Keratinocyte (primary cell): Measurements from ENCODE around the gene MRPS27. TPM values are rescaled to one million over a fixed set of nuclear protein-coding genes. Genes with fewer than 3 reads are reported as not detected.

Experiments used
- DNase-seq: peaks from one replicate; pipeline ENCODE4 v3.0.0-alpha.2; 2011; ENCODE audit warnings: low read depth, missing footprints, low spot score
- FAIRE-seq: peaks from 2 replicates; lab custom pipeline; 2011; peaks lifted over from hg19 to GRCh38; lab: Jason Lieb, UNC
- H2AFZ ChIP-seq: 2 replicates; pipeline ENCODE4 v1.6.0; 2012; ENCODE audit warnings: low read length, control low read depth, inconsistent platforms; ENCODE audit not compliant: control insufficient read depth
- H3K27ac ChIP-seq: 2 replicates; pipeline ENCODE4 v1.5.1; 2011; ENCODE audit warnings: low read length; ENCODE audit not compliant: control insufficient read depth, insufficient read depth
- H3K27me3 ChIP-seq: 3 replicates; pipeline ENCODE4 v1.6.0; 2011; ENCODE audit warnings: low read length; ENCODE audit not compliant: control insufficient read depth, insufficient read depth; ENCODE audit errors: extremely low read depth
- H3K36me3 ChIP-seq, 2 experiments: 2 replicates in 1 of 2; 3 replicates in 1 of 2; pipeline ENCODE4 v1.5.1; 2011; ENCODE audit warnings: low read length in 2 of 2, mild to moderate bottlenecking in 1 of 2; ENCODE audit not compliant: control insufficient read depth in 2 of 2, insufficient read depth in 2 of 2; ENCODE audit errors: extremely low read depth in 1 of 2
- H3K4me1 ChIP-seq: 3 replicates; pipeline ENCODE4 v1.5.1; 2011; ENCODE audit warnings: low read length; ENCODE audit not compliant: control insufficient read depth, insufficient read depth; ENCODE audit errors: extremely low read depth
- H3K4me2 ChIP-seq: 3 replicates; pipeline ENCODE4 v1.6.0; 2011; ENCODE audit warnings: low read depth, low read length; ENCODE audit not compliant: control insufficient read depth, insufficient read depth; ENCODE audit errors: extremely low read depth
- H3K4me3 ChIP-seq, 3 experiments: fragments of 200-600 bp in 1 of 3; sonication (generic) in 1 of 3; 2 replicates in 2 of 3; 3 replicates in 1 of 3; pipeline ENCODE4 v1.5.1; 2011 to 2016; ENCODE audit warnings: low read length in 3 of 3, mild to moderate bottlenecking in 3 of 3, control low read depth in 2 of 3, inconsistent platforms in 1 of 3, low read depth in 1 of 3, mixed read lengths in 1 of 3, mixed run types in 1 of 3, moderate library complexity in 1 of 3; ENCODE audit not compliant: control insufficient read depth in 2 of 3, insufficient read depth in 2 of 3; ENCODE audit errors: extremely low read depth in 1 of 3
- H3K79me2 ChIP-seq: 2 replicates; pipeline ENCODE4 v1.6.0; 2012; ENCODE audit warnings: low read length; ENCODE audit not compliant: control insufficient read depth, insufficient read depth
- H3K9ac ChIP-seq: 3 replicates; pipeline ENCODE4 v1.6.0; 2011; ENCODE audit warnings: low read length; ENCODE audit not compliant: control insufficient read depth, insufficient read depth; ENCODE audit errors: extremely low read depth
- H3K9me1 ChIP-seq: 3 replicates; pipeline ENCODE4 v1.6.0; 2011; ENCODE audit warnings: low read length; ENCODE audit not compliant: control insufficient read depth, insufficient read depth; ENCODE audit errors: extremely low read depth
- H3K9me3 ChIP-seq: 2 replicates; pipeline ENCODE4 v1.5.1; 2012; ENCODE audit warnings: low read depth, low read length; ENCODE audit not compliant: control insufficient read depth
- H4K20me1 ChIP-seq: 3 replicates; pipeline ENCODE4 v1.6.0; 2011; ENCODE audit warnings: low read length; ENCODE audit not compliant: control insufficient read depth, insufficient read depth; ENCODE audit errors: extremely low read depth
- EZH2 ChIP-seq: IDR thresholded peaks from one replicate; pipeline ENCODE4 v1.6.1; 2012; ENCODE audit warnings: inconsistent platforms, mild to moderate bottlenecking, low read length, moderate library complexity
- dilution Hi-C: fragments of 300-500 bp; cut with MboI; formaldehyde crosslinking; loops from one replicate; pipeline ENCODE4 v1.7.0; 2020; ENCODE audit warnings: low sequenced_read_pairs; ENCODE audit not compliant: extremely low pct_ligation_motif_present
- polyA plus RNA-seq, 5 experiments: library from polyadenylated mRNA; depleted of rRNA in 3 of 5; stranded (reverse) in 3 of 5; stranded (forward) in 1 of 5; unstranded in 1 of 5; fragments of >200 nt; gene quantifications; 1 replicate in 1 of 5; 2 replicates in 3 of 5; 3 replicates in 1 of 5; pipeline versions ENCODE4 v1.2.1 to v1.2.3, GENCODE V29; 2011 to 2012; ENCODE audit warnings: missing spikeins in 2 of 5, low read depth in 1 of 5, low replicate concordance in 1 of 5
- TF ChIP-seq, protein P1 (sequence below), 3 experiments: IDR thresholded peaks in 1 of 3; conservative IDR thresholded peaks in 1 of 3; optimal IDR thresholded peaks in 1 of 3; 2 replicates in 2 of 3; 3 replicates in 1 of 3; pipeline versions ENCODE3 to v1.5.1; 2011; ENCODE audit warnings: low read length in 3 of 3, mild to moderate bottlenecking in 3 of 3, moderate library complexity in 2 of 3, control low read depth in 1 of 3, inconsistent platforms in 1 of 3; ENCODE audit not compliant: insufficient read depth in 2 of 3; ENCODE audit errors: extremely low read depth in 1 of 3

The MRPS27 gene
- polyA plus RNA-seq, 1 donor (not counting 4 experiments of a cell fraction or from before 2014, with no cell fraction given), result 98.7 TPM

DNA sequence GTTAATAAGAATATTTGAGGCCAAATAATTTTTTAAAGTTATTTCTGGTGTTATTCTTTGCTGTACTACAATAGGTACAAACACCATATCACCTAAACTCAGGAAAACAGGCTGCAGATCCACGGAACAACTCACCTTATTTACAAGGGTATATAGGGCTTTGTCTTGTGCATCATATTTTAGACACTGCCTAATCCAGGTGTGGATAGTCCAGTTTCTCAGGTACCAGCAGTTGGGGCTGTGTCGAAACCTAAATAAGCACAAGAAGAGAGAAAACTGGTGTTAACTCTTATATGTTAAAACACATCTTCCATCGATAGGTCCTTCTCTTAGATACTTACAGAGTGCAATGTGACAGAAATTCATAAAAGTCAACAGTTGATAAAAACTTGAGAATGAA lies 82.2 kb downstream of the MRPS27 start:
- DNase-seq, result no peak
- FAIRE-seq, result no peak

DNA sequence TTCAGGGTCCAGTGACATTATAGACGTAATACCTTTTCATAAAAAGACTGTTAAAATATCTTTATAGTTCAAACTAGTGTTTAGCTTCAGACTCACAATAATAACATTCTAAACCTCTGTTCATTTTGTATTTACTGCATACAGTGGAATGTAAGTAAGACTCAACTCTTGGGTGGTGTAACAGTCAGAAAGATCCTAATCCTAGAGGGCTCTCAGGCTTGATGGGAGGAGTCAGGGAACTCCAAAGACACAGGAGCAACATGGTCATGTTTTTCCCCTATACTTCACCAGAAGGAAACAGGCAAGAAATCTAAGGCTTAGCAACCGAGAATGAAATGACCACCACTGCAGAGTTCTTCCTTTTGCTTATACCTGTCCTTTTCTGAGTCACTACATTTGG lies 82.6 kb downstream of the MRPS27 start:
- H4K20me1 ChIP-seq, result no peaks in the 10 kb centered on the region

More for the DNA sequence above, 82.2 kb downstream of the MRPS27 start:
- no peaks in the 10 kb centered on the region for H3K36me3 ChIP-seq
- peaks cover 27% of the 10 kb centered on the region for H3K4me1 ChIP-seq
- H3K27ac ChIP-seq, result no peak overlapping the region
- dilution Hi-C loops, result no loop called here
- H4K20me1 ChIP-seq, result no peaks in the 10 kb centered on the region
- TF ChIP-seq EZH2, result no peak
- TF ChIP-seq, protein P1, sequence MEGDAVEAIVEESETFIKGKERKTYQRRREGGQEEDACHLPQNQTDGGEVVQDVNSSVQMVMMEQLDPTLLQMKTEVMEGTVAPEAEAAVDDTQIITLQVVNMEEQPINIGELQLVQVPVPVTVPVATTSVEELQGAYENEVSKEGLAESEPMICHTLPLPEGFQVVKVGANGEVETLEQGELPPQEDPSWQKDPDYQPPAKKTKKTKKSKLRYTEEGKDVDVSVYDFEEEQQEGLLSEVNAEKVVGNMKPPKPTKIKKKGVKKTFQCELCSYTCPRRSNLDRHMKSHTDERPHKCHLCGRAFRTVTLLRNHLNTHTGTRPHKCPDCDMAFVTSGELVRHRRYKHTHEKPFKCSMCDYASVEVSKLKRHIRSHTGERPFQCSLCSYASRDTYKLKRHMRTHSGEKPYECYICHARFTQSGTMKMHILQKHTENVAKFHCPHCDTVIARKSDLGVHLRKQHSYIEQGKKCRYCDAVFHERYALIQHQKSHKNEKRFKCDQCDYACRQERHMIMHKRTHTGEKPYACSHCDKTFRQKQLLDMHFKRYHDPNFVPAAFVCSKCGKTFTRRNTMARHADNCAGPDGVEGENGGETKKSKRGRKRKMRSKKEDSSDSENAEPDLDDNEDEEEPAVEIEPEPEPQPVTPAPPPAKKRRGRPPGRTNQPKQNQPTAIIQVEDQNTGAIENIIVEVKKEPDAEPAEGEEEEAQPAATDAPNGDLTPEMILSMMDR (optimal IDR thresholded peaks at IDR 0.05 in 1 of 3, IDR thresholded peaks at IDR 0.05 in 1 of 3, conservative IDR thresholded peaks at IDR 0.05 in 1 of 3; ENCODE audit: extremely low read depth in 1 of 3, insufficient read depth in 2 of 3, low read length in 3 of 3), result no peak
- H3K4me2 ChIP-seq, result no peak overlapping the region
- H3K9me3 ChIP-seq, result no peaks in the 10 kb centered on the region
- no peak overlapping the region for H2AFZ ChIP-seq
- peaks cover under 1% of the 10 kb centered on the region for H3K9me1 ChIP-seq
- no peaks in the 10 kb centered on the region for H3K27me3 ChIP-seq
- H3K9ac ChIP-seq, result no peak overlapping the region
- H3K79me2 ChIP-seq, result peaks cover 3% of the 10 kb centered on the region
- no peak overlapping the region for H3K4me3 ChIP-seq

More for the DNA sequence above, 82.6 kb downstream of the MRPS27 start:
- DNase-seq (no peak), FAIRE-seq (no peak)
- TF ChIP-seq EZH2, result no peak
- TF ChIP-seq, protein P1 (optimal IDR thresholded peaks at IDR 0.05 in 1 of 3, IDR thresholded peaks at IDR 0.05 in 1 of 3, conservative IDR thresholded peaks at IDR 0.05 in 1 of 3; ENCODE audit: extremely low read depth in 1 of 3, insufficient read depth in 2 of 3, low read length in 3 of 3), result no peak
- Histone ChIP-seq H3K36me3 (no peaks in the 10 kb centered on the region), H3K9ac (no peak overlapping the region), H3K27ac (no peak overlapping the region), H2AFZ (no peak overlapping the region), H3K79me2 (no peaks in the 10 kb centered on the region), H3K9me3 (no peaks in the 10 kb centered on the region), H3K4me1 (peaks cover 32% of the 10 kb centered on the region), H3K4me3 (no peak overlapping the region), H3K9me1 (peaks cover 4% of the 10 kb centered on the region), H3K27me3 (no peaks in the 10 kb centered on the region), H3K4me2 (no peak overlapping the region)
- dilution Hi-C loops, result no loop called here
